KOPT-K1 (cell line): ENCODE data around the gene SH2D3C.
A peak's percentile ranks its signal among the peaks of the same experiment; 100 is the strongest.

Experiments used
- H3K27ac ChIP-seq: fragments of 200-600 bp; sonication (generic); 2 replicates; pipeline ENCODE4 v1.5.1; 2016; ENCODE audit warnings: antibody characterized with exemption, mild to moderate bottlenecking, low read depth, low read length; ENCODE audit not compliant: poor library complexity, severe bottlenecking
- H3K36me3 ChIP-seq: fragments of 200-600 bp; sonication (generic); 2 replicates; pipeline ENCODE4 v1.5.1; 2017; ENCODE audit warnings: antibody characterized with exemption, mild to moderate bottlenecking, low read length, moderate library complexity; ENCODE audit not compliant: insufficient read depth
- H3K9me3 ChIP-seq: fragments of 200-600 bp; sonication (generic); 2 replicates; pipeline ENCODE4 v1.5.1; 2017; ENCODE audit warnings: antibody characterized with exemption, low read length, mild to moderate bottlenecking; ENCODE audit not compliant: insufficient read depth, poor library complexity, severe bottlenecking

SH2D3C gene

GRCh38 chr9:127720031-127720864 lies 58.2 kb downstream of the SH2D3C start:
- peak overlapping the region; percentile 88 for H3K27ac ChIP-seq
- H3K36me3 ChIP-seq: no peaks in the 10 kb centered on the region; the same call in 1 of the 2 replicates
- no peaks in the 10 kb centered on the region for H3K9me3 ChIP-seq

GRCh38 chr9:127717766-127718165 lies 60.7 kb downstream of the SH2D3C start:
- Histone ChIP-seq H3K27ac (no peak overlapping the region), H3K36me3 (no peaks in the 10 kb centered on the region; the same call in 1 of the 2 replicates), H3K9me3 (no peaks in the 10 kb centered on the region)

GRCh38 chr9:127716412-127716811 lies 62.1 kb downstream of the SH2D3C start:
- no peak overlapping the region for H3K27ac ChIP-seq
- no peaks in the 10 kb centered on the region for H3K36me3 ChIP-seq
- no peaks in the 10 kb centered on the region for H3K9me3 ChIP-seq

GRCh38 chr9:127715470-127716337 lies 62.8 kb downstream of the SH2D3C start, which contains the start of the genes PTRH1 and TTC16:
Gene PTRH1, minus strand, starts transcription at chr9:127715663. Its CDS starts 24 bp downstream, at chr9:127715639.
Gene TTC16, plus strand, starts transcription at chr9:127716079. Its CDS starts 67 bp downstream, at chr9:127716146.
- Histone ChIP-seq H3K27ac (peak within 1 kb of the TSS; percentile 39), H3K36me3 (no peaks in the 10 kb centered on the region), H3K9me3 (no peaks in the 10 kb centered on the region)

GRCh38 chr9:127714951-127715469 lies 63.5 kb downstream of the SH2D3C start:
- Histone ChIP-seq H3K36me3 (no peaks in the 10 kb centered on the region), H3K9me3 (no peaks in the 10 kb centered on the region), H3K27ac (peak overlapping the region; percentile 39)

- Histone ChIP-seq H3K27ac (no peak overlapping the region), H3K36me3 (no peaks in the 10 kb centered on the region), H3K9me3 (no peaks in the 10 kb centered on the region)
Observed at GRCh38 chr9:127714020-127714750, 64.3 kb downstream of the SH2D3C start.

- H3K9me3 ChIP-seq: no peaks in the 10 kb centered on the region
- no peak overlapping the region for H3K27ac ChIP-seq
- no peaks in the 10 kb centered on the region for H3K36me3 ChIP-seq
Observed at GRCh38 chr9:127712867-127713266, 65.6 kb downstream of the SH2D3C start.

GRCh38 chr9:127712371-127712770 lies 66.1 kb downstream of the SH2D3C start:
- Histone ChIP-seq H3K27ac (no peak overlapping the region), H3K36me3 (no peaks in the 10 kb centered on the region), H3K9me3 (no peaks in the 10 kb centered on the region)

- Histone ChIP-seq H3K27ac (no peak overlapping the region), H3K9me3 (no peaks in the 10 kb centered on the region), H3K36me3 (no peaks in the 10 kb centered on the region)
Observed at GRCh38 chr9:127711831-127712274, 66.6 kb downstream of the SH2D3C start.

GRCh38 chr9:127711226-127711701 lies 67.2 kb downstream of the SH2D3C start:
- Histone ChIP-seq H3K36me3 (no peaks in the 10 kb centered on the region), H3K9me3 (no peaks in the 10 kb centered on the region), H3K27ac (no peak overlapping the region)

- Histone ChIP-seq H3K36me3 (no peaks in the 10 kb centered on the region), H3K27ac (no peak overlapping the region), H3K9me3 (no peaks in the 10 kb centered on the region)
Observed at GRCh38 chr9:127710204-127710783, 68.2 kb downstream of the SH2D3C start.

- H3K36me3 ChIP-seq: no peaks in the 10 kb centered on the region
- H3K27ac ChIP-seq: no peak overlapping the region
- no peaks in the 10 kb centered on the region for H3K9me3 ChIP-seq
Observed at GRCh38 chr9:127708952-127709587, 69.4 kb downstream of the SH2D3C start.

GRCh38 chr9:127707766-127708165 lies 70.7 kb downstream of the SH2D3C start:
- Histone ChIP-seq H3K36me3 (no peaks in the 10 kb centered on the region), H3K9me3 (no peaks in the 10 kb centered on the region), H3K27ac (no peak overlapping the region)

- H3K27ac ChIP-seq: no peak within 1 kb of the TSS
- no peaks in the 10 kb centered on the region for H3K36me3 ChIP-seq
- H3K9me3 ChIP-seq: no peaks in the 10 kb centered on the region
Observed at GRCh38 chr9:127706836-127707241, 71.6 kb downstream of the SH2D3C start, which contains the start of gene CFAP157. Gene CFAP157, plus strand, starts transcription at chr9:127706988. Its CDS starts 44 bp downstream, at chr9:127707032.
